ENCODE data around the gene HNRNPK. TPM values are rescaled to one million over a fixed set of nuclear protein-coding genes. Genes with fewer than 3 reads are reported as not detected.

Gene HNRNPK
- total and polyA plus RNA-seq, 2 of the 13 experiments (the other 11 are each of a cell fraction or from before 2014, with no cell fraction given): 321 to 712 TPM

DNA sequence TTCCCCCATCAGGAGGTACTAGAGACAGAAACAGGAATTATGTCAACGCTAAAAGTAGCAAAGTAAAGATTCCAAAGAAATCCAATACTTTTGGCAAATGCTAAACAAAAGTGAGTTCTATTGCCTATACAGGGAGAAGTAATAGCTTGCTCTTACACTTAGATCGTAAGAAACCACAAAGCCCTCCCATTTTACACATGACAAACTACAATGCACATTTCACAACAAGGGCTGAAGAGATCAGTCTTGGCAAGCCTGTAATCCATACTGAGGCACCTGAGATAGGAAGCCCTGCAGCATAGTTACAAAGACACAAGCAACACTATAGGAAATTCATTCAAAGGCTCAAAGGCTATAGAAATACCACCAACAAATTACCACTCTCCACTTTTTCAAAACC, 7.7 kb downstream of the HNRNPK start:
- FAIRE-seq (no peak), DNase-seq (ENCODE audit: low spot score) (no peak), ATAC-seq (peak; percentile 27)
- peaks cover 47% of the 10 kb centered on the region for H3K79me2 ChIP-seq (ENCODE audit: insufficient read depth, low read length)
- no peak overlapping the region for H3K4me2 ChIP-seq (ENCODE audit: low read depth, low read length)
- WGBS (ENCODE audit: low lambda C conversion rate): 97% methylated on average over 2 of the region's 2 CpGs
- ChIA-PET POLR2A (interaction anchor here (1.5 kb wide), 1 partner anchor 8 kb away, joined by 7 read pairs; the partner anchor contains the start of genes HNRNPK and RMI1), CTCF (ENCODE audit: low intra/inter-chr PET ratio, low total read pairs) (no interaction called here)
- no TSS peak for BruUV-seq (replicated peaks)
- peaks cover 12 to 83% of the 10 kb centered on the region in 2 experiments for H3K36me3 ChIP-seq (replicated peaks in 1 of 2; ENCODE audit: control insufficient read depth in 1 of 2, insufficient read depth in 2 of 2, low read length in 2 of 2)
- no peak overlapping the region for H3K27ac ChIP-seq (ENCODE audit: extremely low read length, insufficient read depth, low read length)
- no peak overlapping the region for H2AFZ ChIP-seq (ENCODE audit: low read length)
- H3K27me3 ChIP-seq (ENCODE audit: control insufficient read depth in 1 of 2, insufficient read depth in 2 of 2, low read length in 2 of 2): no peaks in the 10 kb centered on the region
- H3K4me3 ChIP-seq (replicated peaks in 1 of 3; ENCODE audit: insufficient read depth in 1 of 3, low read depth in 2 of 3, low read length in 3 of 3): no peak overlapping the region
- peaks cover 57% of the 10 kb centered on the region for H4K20me1 ChIP-seq (ENCODE audit: insufficient read depth, low read length)
- intact Hi-C loops (cut with micrococcal nuclease; ENCODE audit: unreplicated experiment): no loop called here
- peaks cover 44% of the 10 kb centered on the region for H3K4me1 ChIP-seq (ENCODE audit: insufficient read depth, low read length)
- TF ChIP-seq, protein P1, sequence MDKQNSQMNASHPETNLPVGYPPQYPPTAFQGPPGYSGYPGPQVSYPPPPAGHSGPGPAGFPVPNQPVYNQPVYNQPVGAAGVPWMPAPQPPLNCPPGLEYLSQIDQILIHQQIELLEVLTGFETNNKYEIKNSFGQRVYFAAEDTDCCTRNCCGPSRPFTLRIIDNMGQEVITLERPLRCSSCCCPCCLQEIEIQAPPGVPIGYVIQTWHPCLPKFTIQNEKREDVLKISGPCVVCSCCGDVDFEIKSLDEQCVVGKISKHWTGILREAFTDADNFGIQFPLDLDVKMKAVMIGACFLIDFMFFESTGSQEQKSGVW (CRISPR knock-in tag; IDR thresholded peaks at IDR 0.05; ENCODE audit: borderline replicate concordance): no peak
- TF ChIP-seq, protein P2, sequence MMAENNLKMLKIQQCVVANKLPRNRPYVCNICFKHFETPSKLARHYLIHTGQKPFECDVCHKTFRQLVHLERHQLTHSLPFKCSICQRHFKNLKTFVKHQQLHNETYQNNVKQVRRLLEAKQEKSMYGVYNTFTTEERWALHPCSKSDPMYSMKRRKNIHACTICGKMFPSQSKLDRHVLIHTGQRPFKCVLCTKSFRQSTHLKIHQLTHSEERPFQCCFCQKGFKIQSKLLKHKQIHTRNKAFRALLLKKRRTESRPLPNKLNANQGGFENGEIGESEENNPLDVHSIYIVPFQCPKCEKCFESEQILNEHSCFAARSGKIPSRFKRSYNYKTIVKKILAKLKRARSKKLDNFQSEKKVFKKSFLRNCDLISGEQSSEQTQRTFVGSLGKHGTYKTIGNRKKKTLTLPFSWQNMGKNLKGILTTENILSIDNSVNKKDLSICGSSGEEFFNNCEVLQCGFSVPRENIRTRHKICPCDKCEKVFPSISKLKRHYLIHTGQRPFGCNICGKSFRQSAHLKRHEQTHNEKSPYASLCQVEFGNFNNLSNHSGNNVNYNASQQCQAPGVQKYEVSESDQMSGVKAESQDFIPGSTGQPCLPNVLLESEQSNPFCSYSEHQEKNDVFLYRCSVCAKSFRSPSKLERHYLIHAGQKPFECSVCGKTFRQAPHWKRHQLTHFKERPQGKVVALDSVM (CRISPR knock-in tag; IDR thresholded peaks at IDR 0.05): no peak
- TF ChIP-seq, protein P3, sequence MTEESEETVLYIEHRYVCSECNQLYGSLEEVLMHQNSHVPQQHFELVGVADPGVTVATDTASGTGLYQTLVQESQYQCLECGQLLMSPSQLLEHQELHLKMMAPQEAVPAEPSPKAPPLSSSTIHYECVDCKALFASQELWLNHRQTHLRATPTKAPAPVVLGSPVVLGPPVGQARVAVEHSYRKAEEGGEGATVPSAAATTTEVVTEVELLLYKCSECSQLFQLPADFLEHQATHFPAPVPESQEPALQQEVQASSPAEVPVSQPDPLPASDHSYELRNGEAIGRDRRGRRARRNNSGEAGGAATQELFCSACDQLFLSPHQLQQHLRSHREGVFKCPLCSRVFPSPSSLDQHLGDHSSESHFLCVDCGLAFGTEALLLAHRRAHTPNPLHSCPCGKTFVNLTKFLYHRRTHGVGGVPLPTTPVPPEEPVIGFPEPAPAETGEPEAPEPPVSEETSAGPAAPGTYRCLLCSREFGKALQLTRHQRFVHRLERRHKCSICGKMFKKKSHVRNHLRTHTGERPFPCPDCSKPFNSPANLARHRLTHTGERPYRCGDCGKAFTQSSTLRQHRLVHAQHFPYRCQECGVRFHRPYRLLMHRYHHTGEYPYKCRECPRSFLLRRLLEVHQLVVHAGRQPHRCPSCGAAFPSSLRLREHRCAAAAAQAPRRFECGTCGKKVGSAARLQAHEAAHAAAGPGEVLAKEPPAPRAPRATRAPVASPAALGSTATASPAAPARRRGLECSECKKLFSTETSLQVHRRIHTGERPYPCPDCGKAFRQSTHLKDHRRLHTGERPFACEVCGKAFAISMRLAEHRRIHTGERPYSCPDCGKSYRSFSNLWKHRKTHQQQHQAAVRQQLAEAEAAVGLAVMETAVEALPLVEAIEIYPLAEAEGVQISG (CRISPR knock-in tag; IDR thresholded peaks at IDR 0.05): no peak
- TF ChIP-seq POLR2A (IDR thresholded peaks at IDR 0.05; ENCODE audit: insufficient read depth in 1 of 2, low read depth in 2 of 2, low read length in 2 of 2): peak in 1 of 2 experiments; percentile 21; a peak in 1 of 4 replicates
- no peak for TF ChIP-seq NR3C1 (CRISPR knock-in tag; IDR thresholded peaks at IDR 0.05)
- peak; percentile 31 for TF ChIP-seq RBM22 (optimal IDR thresholded peaks at IDR 0.05; ENCODE audit: low read length)
- no peak for TF ChIP-seq JUNB (CRISPR knock-in tag; IDR thresholded peaks at IDR 0.05; ENCODE audit: borderline replicate concordance)
- TF ChIP-seq, protein P4, sequence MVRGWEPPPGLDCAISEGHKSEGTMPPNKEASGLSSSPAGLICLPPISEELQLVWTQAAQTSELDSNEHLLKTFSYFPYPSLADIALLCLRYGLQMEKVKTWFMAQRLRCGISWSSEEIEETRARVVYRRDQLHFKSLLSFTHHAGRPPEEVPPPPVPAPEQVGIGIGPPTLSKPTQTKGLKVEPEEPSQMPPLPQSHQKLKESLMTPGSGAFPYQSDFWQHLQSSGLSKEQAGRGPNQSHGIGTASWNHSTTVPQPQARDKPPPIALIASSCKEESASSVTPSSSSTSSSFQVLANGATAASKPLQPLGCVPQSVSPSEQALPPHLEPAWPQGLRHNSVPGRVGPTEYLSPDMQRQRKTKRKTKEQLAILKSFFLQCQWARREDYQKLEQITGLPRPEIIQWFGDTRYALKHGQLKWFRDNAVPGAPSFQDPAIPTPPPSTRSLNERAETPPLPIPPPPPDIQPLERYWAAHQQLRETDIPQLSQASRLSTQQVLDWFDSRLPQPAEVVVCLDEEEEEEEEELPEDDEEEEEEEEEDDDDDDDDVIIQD (CRISPR knock-in tag; IDR thresholded peaks at IDR 0.05; ENCODE audit: low read depth): no peak
- TF ChIP-seq NFE2 (CRISPR knock-in tag; IDR thresholded peaks at IDR 0.05): no peak
- TF ChIP-seq, protein P5, sequence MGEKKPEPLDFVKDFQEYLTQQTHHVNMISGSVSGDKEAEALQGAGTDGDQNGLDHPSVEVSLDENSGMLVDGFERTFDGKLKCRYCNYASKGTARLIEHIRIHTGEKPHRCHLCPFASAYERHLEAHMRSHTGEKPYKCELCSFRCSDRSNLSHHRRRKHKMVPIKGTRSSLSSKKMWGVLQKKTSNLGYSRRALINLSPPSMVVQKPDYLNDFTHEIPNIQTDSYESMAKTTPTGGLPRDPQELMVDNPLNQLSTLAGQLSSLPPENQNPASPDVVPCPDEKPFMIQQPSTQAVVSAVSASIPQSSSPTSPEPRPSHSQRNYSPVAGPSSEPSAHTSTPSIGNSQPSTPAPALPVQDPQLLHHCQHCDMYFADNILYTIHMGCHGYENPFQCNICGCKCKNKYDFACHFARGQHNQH (CRISPR knock-in tag; IDR thresholded peaks at IDR 0.05): no peak
- TF ChIP-seq MED1 (CRISPR knock-in tag; IDR thresholded peaks at IDR 0.05): no peak
- TF ChIP-seq ZSCAN5A (CRISPR knock-in tag; IDR thresholded peaks at IDR 0.05; ENCODE audit: borderline replicate concordance): no peak
- no peaks in the 10 kb centered on the region for H3K9me3 ChIP-seq (ENCODE audit: low read length)
- in situ Hi-C loops (cut with HindIII; ENCODE audit: extremely low pct_ligation_motif_present, low pct_unique_long_range_greater_than_20kb): no loop called here
- H3K9ac ChIP-seq (ENCODE audit: insufficient read depth, low read depth, low read length): no peak overlapping the region

All from HepG2 (cell line).